Mesenchymal stem cell (in vitro differentiated cells and primary cell): ENCODE data around the gene ABCA2.

Experiments used
- DNase-seq: peaks from one replicate; pipeline ENCODE4 v3.0.0-alpha.2; 2013
- H2AFZ ChIP-seq: one replicate; pipeline ENCODE4 v1.6.1; 2013; ENCODE audit warnings: low read depth, mild to moderate bottlenecking, control low read depth, inconsistent platforms, low read length, moderate library complexity
- H2AK5ac ChIP-seq: 2 replicates; pipeline ENCODE4 v1.6.1; 2013; ENCODE audit warnings: low read length, moderate library complexity, mild to moderate bottlenecking, inconsistent platforms; ENCODE audit not compliant: severe bottlenecking
- H2BK120ac ChIP-seq: one replicate; pipeline ENCODE4 v1.6.1; 2013; ENCODE audit warnings: low read depth, mild to moderate bottlenecking, inconsistent platforms, low read length, moderate library complexity
- H2BK12ac ChIP-seq, 2 experiments: one replicate each; pipeline ENCODE4 v1.6.1; 2013; ENCODE audit warnings: inconsistent platforms in 2 of 2, low read length in 2 of 2, mild to moderate bottlenecking in 2 of 2, moderate library complexity in 2 of 2, control low read depth in 1 of 2
- H2BK15ac ChIP-seq: one replicate; pipeline ENCODE4 v1.6.1; 2013; ENCODE audit warnings: mild to moderate bottlenecking, low read depth, inconsistent platforms; ENCODE audit not compliant: poor library complexity, severe bottlenecking
- H2BK5ac ChIP-seq: 2 replicates; pipeline ENCODE4 v1.6.1; 2013; ENCODE audit warnings: low read depth, mild to moderate bottlenecking, low read length, control low read depth, inconsistent platforms; ENCODE audit not compliant: poor library complexity, severe bottlenecking
- H3K14ac ChIP-seq, 2 experiments: one replicate each; pipeline ENCODE4 v1.6.1; 2013; ENCODE audit warnings: inconsistent platforms in 2 of 2, low read length in 2 of 2, control low read depth in 1 of 2, mild to moderate bottlenecking in 1 of 2, moderate library complexity in 1 of 2
- H3K18ac ChIP-seq, 2 experiments: one replicate each; pipeline ENCODE4 v1.6.1; 2013; ENCODE audit warnings: inconsistent platforms in 2 of 2, low read length in 2 of 2, control low read depth in 1 of 2, low read depth in 1 of 2, mild to moderate bottlenecking in 1 of 2
- H3K23ac ChIP-seq, 2 experiments: one replicate each; pipeline ENCODE4 v1.6.1; 2013; ENCODE audit warnings: inconsistent platforms in 2 of 2, low read length in 2 of 2, mild to moderate bottlenecking in 2 of 2, moderate library complexity in 2 of 2, control low read depth in 1 of 2
- H3K27ac ChIP-seq: 2 replicates; pipeline ENCODE4 v1.5.1; 2013; ENCODE audit warnings: mild to moderate bottlenecking, moderate library complexity, low read length, control low read depth, inconsistent platforms; ENCODE audit not compliant: poor library complexity, severe bottlenecking
- H3K27me3 ChIP-seq, 2 experiments: 2 replicates each; pipeline versions ENCODE4 v1.6.1 to v1.7.0; 2013; ENCODE audit warnings: low read length in 2 of 2, mild to moderate bottlenecking in 2 of 2, moderate library complexity in 2 of 2, control low read depth in 1 of 2, inconsistent platforms in 1 of 2; ENCODE audit not compliant: control insufficient read depth in 1 of 2, insufficient read depth in 1 of 2
- H3K36me3 ChIP-seq, 2 experiments: 2 replicates each; pipeline versions ENCODE4 v1.6.1 to v1.7.0; 2013; ENCODE audit warnings: low read length in 2 of 2, control low read depth in 1 of 2, inconsistent platforms in 1 of 2, low read depth in 1 of 2, mild to moderate bottlenecking in 1 of 2; ENCODE audit not compliant: insufficient read depth in 2 of 2, control insufficient read depth in 1 of 2
- H3K4ac ChIP-seq, 2 experiments: one replicate each; pipeline ENCODE4 v1.6.1; 2013; ENCODE audit warnings: inconsistent platforms in 2 of 2, low read length in 2 of 2, mild to moderate bottlenecking in 2 of 2, moderate library complexity in 2 of 2, control low read depth in 1 of 2, low read depth in 1 of 2
- H3K4me1 ChIP-seq: 2 replicates; pipeline ENCODE4 v1.6.1; 2013; ENCODE audit warnings: low read depth, low read length, control low read depth; ENCODE audit not compliant: control insufficient read depth, insufficient read depth
- H3K4me2 ChIP-seq: 2 replicates; pipeline ENCODE4 v1.6.1; 2013; ENCODE audit warnings: low read length, mild to moderate bottlenecking, inconsistent platforms; ENCODE audit not compliant: poor library complexity, severe bottlenecking
- H3K4me3 ChIP-seq, 2 experiments: 2 replicates each; pipeline versions ENCODE4 v1.5.1 to v1.7.0; 2013; ENCODE audit warnings: low read length in 2 of 2, mild to moderate bottlenecking in 2 of 2, control low read depth in 1 of 2, low read depth in 1 of 2; ENCODE audit not compliant: insufficient read depth in 1 of 2
- H3K79me1 ChIP-seq: replicated peaks from 2 replicates; pipeline ENCODE4 v1.6.1; 2013; ENCODE audit warnings: mild to moderate bottlenecking, control low read depth, low read length, inconsistent platforms; ENCODE audit not compliant: poor library complexity, severe bottlenecking
- H3K9ac ChIP-seq: 2 replicates; pipeline ENCODE4 v1.7.0; 2013; ENCODE audit warnings: mild to moderate bottlenecking, low read length, moderate library complexity
- H3K9me3 ChIP-seq: 2 replicates; pipeline ENCODE4 v1.7.0; 2013; ENCODE audit warnings: mild to moderate bottlenecking, low read length; ENCODE audit not compliant: control insufficient read depth
- H4K8ac ChIP-seq: one replicate; pipeline ENCODE4 v1.6.1; 2013; ENCODE audit warnings: inconsistent platforms, mild to moderate bottlenecking, low read length, moderate library complexity
- H4K91ac ChIP-seq: one replicate; pipeline ENCODE4 v1.6.1; 2013; ENCODE audit warnings: mild to moderate bottlenecking, low read length, inconsistent platforms
- WGBS: methylation state at CpG from one replicate; pipeline ENCODE4 v1.1.7; 2013; ENCODE audit warnings: mixed read lengths; 5-methylcytosine and 5-hydroxymethylcytosine counted together

ABCA2 gene

GRCh38 chr9:136969150-136969549 is 58.9 kb downstream of the ABCA2 start:
- Histone ChIP-seq H2BK5ac (no peak overlapping the region), H2BK120ac (no peak overlapping the region), H3K14ac (no peak overlapping the region), H3K4me3 (no peak overlapping the region), H3K4me1 (peaks cover 3% of the 10 kb centered on the region), H3K4me2 (no peak overlapping the region), H3K27ac (no peak overlapping the region), H2BK12ac (no peak overlapping the region), H3K23ac (no peak overlapping the region), H3K79me1 (no peaks in the 10 kb centered on the region), H3K36me3 (no peaks in the 10 kb centered on the region), H4K8ac (no peak overlapping the region), H4K91ac (no peak overlapping the region), H3K9ac (no peak overlapping the region), H2AK5ac (no peak overlapping the region), H3K18ac (no peak overlapping the region), H3K4ac (no peak overlapping the region), H2BK15ac (no peak overlapping the region), H3K9me3 (no peaks in the 10 kb centered on the region), H3K27me3 (peaks cover 0 to 20% of the 10 kb centered on the region in 2 experiments), H2AFZ (no peak overlapping the region)
- DNase-seq = no peak
- WGBS = 93% methylated on average over 17 of the region's 17 CpGs

- Histone ChIP-seq H3K18ac (no peak overlapping the region), H3K36me3 (no peaks in the 10 kb centered on the region), H2AFZ (no peak overlapping the region), H4K91ac (no peak overlapping the region), H3K14ac (no peak overlapping the region), H3K4ac (no peak overlapping the region), H2BK12ac (no peak overlapping the region), H3K79me1 (no peaks in the 10 kb centered on the region), H3K9me3 (no peaks in the 10 kb centered on the region), H3K4me1 (peaks cover 3% of the 10 kb centered on the region), H3K4me3 (no peak overlapping the region), H2BK15ac (no peak overlapping the region), H3K27ac (no peak overlapping the region), H2AK5ac (no peak overlapping the region), H3K27me3 (peaks cover 0 to 20% of the 10 kb centered on the region in 2 experiments), H3K4me2 (no peak overlapping the region), H4K8ac (no peak overlapping the region), H2BK5ac (no peak overlapping the region), H3K9ac (no peak overlapping the region), H3K23ac (no peak overlapping the region), H2BK120ac (no peak overlapping the region)
- 91% methylated on average over 16 of the region's 17 CpGs for WGBS
- DNase-seq = no peak
Measured at GRCh38 chr9:136968333-136969127, 59.5 kb downstream of the ABCA2 start.

GRCh38 chr9:136965771-136966484 is 62.1 kb downstream of the ABCA2 start:
- no peak overlapping the region for H2AFZ ChIP-seq
- no peak overlapping the region for H2BK5ac ChIP-seq
- H3K4me3 ChIP-seq = peak overlapping the region in 1 of 2 experiments; percentile 53
- H2BK12ac ChIP-seq = no peak overlapping the region
- no peaks in the 10 kb centered on the region for H3K9me3 ChIP-seq
- no peak overlapping the region for H3K14ac ChIP-seq
- no peaks in the 10 kb centered on the region for H3K36me3 ChIP-seq
- no peak overlapping the region for H3K4me2 ChIP-seq
- peaks cover 0 to 28% of the 10 kb centered on the region in 2 experiments for H3K27me3 ChIP-seq
- peaks cover 8% of the 10 kb centered on the region for H3K4me1 ChIP-seq
- no peak overlapping the region for H2BK15ac ChIP-seq
- H2BK120ac ChIP-seq = no peak overlapping the region
- 55% methylated on average over 23 of the region's 23 CpGs for WGBS
- H3K9ac ChIP-seq = peak overlapping the region; percentile 18
- no peak for DNase-seq
- H2AK5ac ChIP-seq = no peak overlapping the region
- H3K4ac ChIP-seq = no peak overlapping the region
- no peak overlapping the region for H3K18ac ChIP-seq
- H4K91ac ChIP-seq = no peak overlapping the region
- H3K23ac ChIP-seq = no peak overlapping the region
- no peaks in the 10 kb centered on the region for H3K79me1 ChIP-seq
- no peak overlapping the region for H4K8ac ChIP-seq
- H3K27ac ChIP-seq = no peak overlapping the region

- H3K79me1 ChIP-seq = no peaks in the 10 kb centered on the region
- no peak overlapping the region for H2BK120ac ChIP-seq
- no peak overlapping the region for H2BK15ac ChIP-seq
- H3K23ac ChIP-seq = no peak overlapping the region
- peaks cover 0 to 22% of the 10 kb centered on the region in 2 experiments for H3K27me3 ChIP-seq
- no peak overlapping the region for H3K27ac ChIP-seq
- H2BK5ac ChIP-seq = no peak overlapping the region
- no peak overlapping the region for H2AFZ ChIP-seq
- no peaks in the 10 kb centered on the region for H3K9me3 ChIP-seq
- H2BK12ac ChIP-seq = no peak overlapping the region
- no peak for DNase-seq
- H3K4me3 ChIP-seq = no peak overlapping the region
- 93% methylated on average over 26 of the region's 26 CpGs for WGBS
- H3K4ac ChIP-seq = no peak overlapping the region
- no peak overlapping the region for H3K18ac ChIP-seq
- peak overlapping the region in 1 of 2 experiments; percentile 22 for H3K14ac ChIP-seq
- no peak overlapping the region for H4K8ac ChIP-seq
- peaks cover 18% of the 10 kb centered on the region for H3K4me1 ChIP-seq
- H3K9ac ChIP-seq = no peak overlapping the region
- no peak overlapping the region for H3K4me2 ChIP-seq
- no peaks in the 10 kb centered on the region for H3K36me3 ChIP-seq
- no peak overlapping the region for H2AK5ac ChIP-seq
- H4K91ac ChIP-seq = no peak overlapping the region
Measured at GRCh38 chr9:136964833-136965422, 63.1 kb downstream of the ABCA2 start.
